Muscle of leg (tissue), 9 donors: ENCODE data around the gene SLC35C1. TPM values are rescaled to one million over a fixed set of nuclear protein-coding genes. Genes with fewer than 3 reads are reported as not detected.

Experiments
- polyA plus RNA-seq, 8 donors: library from polyadenylated mRNA; unstranded; fragments of 120-200 nt; gene quantifications; one replicate each; pipeline versions ENCODE4 v1.2.1 to v1.2.3, GENCODE V29; 2013; ENCODE audit warnings: inconsistent platforms in 1 of 8, low replicate concordance in 1 of 8; ENCODE audit not compliant: insufficient read length in 8 of 8, insufficient read depth in 1 of 8
- total RNA-seq: library from RNA; stranded (reverse); fragments of 120-200 nt; gene quantifications from one replicate; pipeline ENCODE4 v1.2.4, GENCODE V29; 2013

SLC35C1 gene
- total and polyA plus RNA-seq, 9 donors, result 2.9 to 11.6 (median 8.6) TPM

Other genes with a start within 250 kb of the SLC35C1 start
- 6.7 TPM for gene CHST1, start 139.5 kb upstream of the SLC35C1 start, total RNA-seq
- gene CHST1, start 139.5 kb upstream of the SLC35C1 start, polyA plus RNA-seq, result 10 to 100 TPM; 12.0 to 22.0 (median 18.2) TPM
- 28.3 TPM for gene CRY2, start 42.3 kb downstream of the SLC35C1 start, total RNA-seq
- gene CRY2, start 42.3 kb downstream of the SLC35C1 start, polyA plus RNA-seq, result 10 to 100 TPM; 24.1 to 29.3 (median 25.3) TPM
- 29.3 TPM for gene MAPK8IP1, start 80.5 kb downstream of the SLC35C1 start, total RNA-seq
- gene MAPK8IP1, start 80.5 kb downstream of the SLC35C1 start, polyA plus RNA-seq, result 10 to 100 TPM; 26.5 to 54.3 (median 39.9) TPM
- 0.35 TPM for gene FREY1, start 102.1 kb downstream of the SLC35C1 start, total RNA-seq
- gene FREY1, start 102.1 kb downstream of the SLC35C1 start, polyA plus RNA-seq, result under 1 TPM in 4 of 8 donors, not detected in 4; 0.21 to 0.46 (median 0.26) TPM
- gene PEX16, start 112.7 kb downstream of the SLC35C1 start, total RNA-seq, result 13.8 TPM
- gene PEX16, start 112.7 kb downstream of the SLC35C1 start, polyA plus RNA-seq, result 10 to 100 TPM; 11.1 to 16.3 (median 14.2) TPM
- gene LARGE2, start 117.5 kb downstream of the SLC35C1 start, total RNA-seq, result 0.75 TPM
- 1 to 10 TPM in 1 of 8 donors, under 1 TPM in 7; 0.24 to 4.4 (median 0.58) TPM for gene LARGE2, start 117.5 kb downstream of the SLC35C1 start, polyA plus RNA-seq